HG02759 (cell line): Measurements from ENCODE around the gene CDC42BPB.
"Not testable (repeated sequence)": the region's sequence is repeated elsewhere in the genome, so short reads cannot be mapped to it uniquely, and the experiment has no call there.

Experiments used
- ATAC-seq: cut with Tn5 transposase; IDR thresholded peaks from one replicate; pipeline ENCODE4 v1.9.1; 2021; ENCODE audit warnings: mild to moderate bottlenecking, moderate library complexity; ENCODE audit not compliant: unreplicated experiment

The CDC42BPB gene

GRCh38 chr14:102930753-102931579 lies 126.4 kb downstream of the CDC42BPB start:
- ATAC-seq = no peak

- no peak for ATAC-seq
Measured at GRCh38 chr14:102930138-102930752, 127.1 kb downstream of the CDC42BPB start.

GRCh38 chr14:102929241-102930137 lies 127.9 kb downstream of the CDC42BPB start:
- no peak for ATAC-seq

- ATAC-seq = peak; percentile 68
Measured at GRCh38 chr14:102928412-102929240, 128.7 kb downstream of the CDC42BPB start.

- peak; percentile 11 for ATAC-seq
Measured at GRCh38 chr14:102927878-102928411, 129.4 kb downstream of the CDC42BPB start.

- ATAC-seq = no peak
Measured at GRCh38 chr14:102927346-102927877, 129.9 kb downstream of the CDC42BPB start.

- ATAC-seq = not testable (repeated sequence)
Measured at GRCh38 chr14:102926840-102927239, 130.5 kb downstream of the CDC42BPB start.

GRCh38 chr14:102926104-102926503 lies 131.2 kb downstream of the CDC42BPB start:
- no peak for ATAC-seq

GRCh38 chr14:102925646-102926045 lies 131.7 kb downstream of the CDC42BPB start:
- no peak for ATAC-seq

GRCh38 chr14:102924632-102925588 lies 132.4 kb downstream of the CDC42BPB start:
- ATAC-seq = no peak

- no peak for ATAC-seq
Measured at GRCh38 chr14:102923925-102924486, 133.3 kb downstream of the CDC42BPB start.

- ATAC-seq = no peak
Measured at GRCh38 chr14:102923201-102923924, 134.0 kb downstream of the CDC42BPB start.

- no peak for ATAC-seq
Measured at GRCh38 chr14:102922490-102923200, 134.7 kb downstream of the CDC42BPB start, which contains the start of gene AMN. Gene AMN, plus strand, starts transcription at chr14:102922663. Its CDS starts 26 bp downstream, at chr14:102922689.

- no peak for ATAC-seq
Measured at GRCh38 chr14:102920998-102921304, 136.4 kb downstream of the CDC42BPB start.

- no peak for ATAC-seq
Measured at GRCh38 chr14:102920273-102920997, 136.9 kb downstream of the CDC42BPB start.

GRCh38 chr14:102918438-102918837 lies 138.9 kb downstream of the CDC42BPB start:
- no peak for ATAC-seq
